GM19395 (cell line): ENCODE results near the gene LMOD3.

ENCODE experiments used
- ATAC-seq: cut with Tn5 transposase; IDR thresholded peaks from one replicate; pipeline ENCODE4 v1.9.1; 2021; ENCODE audit warnings: mild to moderate bottlenecking, moderate library complexity; ENCODE audit not compliant: unreplicated experiment

Gene LMOD3

DNA sequence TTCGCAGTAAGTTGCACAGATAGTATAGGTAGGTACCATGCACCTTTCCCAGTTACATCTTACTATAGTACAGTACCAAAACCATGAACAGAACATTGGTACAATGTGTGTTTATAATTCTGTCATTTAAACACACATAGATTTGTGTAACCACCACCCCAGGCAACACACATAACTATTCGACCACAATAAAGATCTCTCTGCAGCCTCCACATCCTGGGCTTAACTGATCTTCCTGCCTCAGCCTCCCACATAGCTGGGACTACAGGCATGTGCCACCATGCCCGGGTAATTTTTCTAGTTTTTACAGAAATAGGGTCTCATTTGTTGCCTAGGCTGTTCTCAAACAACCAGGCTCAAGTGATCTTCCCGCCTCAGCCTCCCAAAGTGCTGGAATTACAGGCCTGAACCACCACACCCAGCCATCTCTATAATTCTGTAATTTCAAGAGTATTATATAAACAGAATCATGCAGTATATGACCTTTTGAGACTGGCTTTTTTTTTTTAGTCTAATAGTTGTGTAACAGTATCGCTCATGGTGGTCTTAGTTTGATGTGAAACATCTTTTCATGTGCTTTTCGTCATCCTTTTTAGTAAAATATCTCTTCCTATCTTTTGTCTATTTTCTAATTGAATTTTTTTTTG, 57.0 kb downstream of the LMOD3 start:
- no peak for ATAC-seq

DNA sequence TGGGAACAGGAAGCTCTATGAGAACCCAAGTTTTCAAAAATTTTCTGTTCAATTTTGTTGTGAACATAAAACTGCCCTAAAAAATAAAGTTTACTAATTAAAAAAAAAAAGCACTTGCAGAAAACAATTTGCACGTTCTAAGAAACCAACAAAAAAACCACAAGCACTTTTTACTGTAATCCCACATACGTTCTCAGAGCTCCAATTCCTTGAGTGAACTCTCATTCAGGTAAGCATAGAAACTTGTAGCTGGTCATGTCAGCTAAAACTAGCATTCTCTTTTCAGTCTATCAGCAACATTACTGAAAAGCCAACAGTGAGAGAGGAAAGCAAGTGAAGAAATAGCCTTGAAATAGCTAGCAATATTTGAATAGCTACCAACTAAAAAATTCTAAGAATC, 58.8 kb downstream of the LMOD3 start:
- no peak for ATAC-seq

DNA sequence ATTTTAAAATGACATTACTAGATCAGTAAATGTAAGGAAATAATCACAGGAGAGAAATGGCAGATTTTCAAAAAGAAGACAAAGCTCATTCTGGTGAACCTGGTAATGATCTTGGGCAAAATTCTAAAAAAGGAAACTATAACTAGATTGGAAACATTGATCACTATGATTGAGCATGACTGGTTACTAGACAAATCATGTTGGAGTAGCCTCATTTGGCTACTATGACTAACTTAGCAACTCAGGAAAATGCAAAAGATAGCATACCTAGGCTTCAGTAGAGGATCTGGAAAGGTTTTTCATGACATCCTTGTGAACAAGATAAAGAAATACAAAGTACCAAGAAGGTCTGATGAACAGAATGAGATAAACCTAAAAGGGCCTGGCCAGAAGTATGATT, 62.7 kb downstream of the LMOD3 start:
- no peak for ATAC-seq

DNA sequence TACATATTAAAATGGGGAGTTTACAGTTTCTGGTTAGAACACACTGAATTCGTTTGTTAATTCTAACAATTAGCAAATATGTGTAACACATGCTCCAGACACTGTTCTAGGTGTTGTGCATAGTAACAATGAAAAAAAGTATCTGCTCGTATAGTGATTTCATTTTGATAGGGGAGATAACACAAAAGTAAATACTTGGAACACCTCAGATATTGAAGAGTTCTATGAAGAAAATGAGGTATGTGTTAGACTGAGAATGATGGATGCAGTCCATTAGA, 63.5 kb downstream of the LMOD3 start:
- ATAC-seq, result no peak

DNA sequence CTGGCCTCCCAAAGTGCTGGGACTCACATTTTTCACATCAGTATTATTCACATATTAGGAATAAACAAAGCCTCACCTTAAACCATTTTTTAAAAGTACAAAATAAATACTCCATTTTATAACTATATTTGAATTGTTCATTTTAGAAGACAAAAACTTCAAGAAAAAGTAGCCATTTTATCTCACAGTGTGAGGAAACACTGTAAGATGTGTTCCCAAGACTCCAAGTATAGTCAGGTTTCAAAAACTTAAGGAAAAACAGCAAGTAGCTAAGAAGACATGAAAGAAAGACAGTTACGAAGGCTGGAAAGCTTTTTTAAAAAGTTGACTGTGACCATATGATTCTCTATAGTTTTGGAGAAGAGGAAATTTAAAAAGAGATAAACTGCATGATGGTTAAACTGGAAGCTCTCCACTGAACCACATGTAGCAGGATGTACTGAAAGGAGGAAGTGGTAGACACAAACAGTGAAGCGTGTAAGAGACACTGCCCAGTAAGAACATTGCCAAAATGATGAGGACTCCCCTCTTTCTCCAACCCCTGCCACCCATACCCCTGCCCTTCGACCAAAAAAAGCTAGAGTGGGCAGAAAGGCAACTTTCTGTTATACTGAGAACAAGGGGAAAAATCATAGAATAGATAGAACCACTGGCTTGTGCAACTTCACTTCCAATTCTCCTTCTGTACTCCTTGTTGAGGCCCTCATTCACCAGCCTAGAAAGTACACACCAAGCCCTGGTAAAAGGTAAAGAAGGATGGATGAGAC, 64.0 kb downstream of the LMOD3 start:
- peak; percentile 99 for ATAC-seq
